HG02852 (cell line): Measurements from ENCODE around the gene RERE.
"Not testable (repeated sequence)": the region's sequence is repeated elsewhere in the genome, so short reads cannot be mapped to it uniquely, and the experiment has no call there.

ENCODE experiments used
- ATAC-seq: cut with Tn5 transposase; IDR thresholded peaks from one replicate; pipeline ENCODE4 v1.9.1; 2021; ENCODE audit warnings: mild to moderate bottlenecking, moderate library complexity; ENCODE audit not compliant: unreplicated experiment

RERE gene

GRCh38 chr1:8807004-8807403, 10.4 kb downstream of the RERE start:
- no peak for ATAC-seq

GRCh38 chr1:8800416-8800815, 17.0 kb downstream of the RERE start:
- no peak for ATAC-seq

GRCh38 chr1:8797216-8797615, 20.2 kb downstream of the RERE start:
- ATAC-seq = no peak

GRCh38 chr1:8796812-8797211, 20.6 kb downstream of the RERE start:
- no peak for ATAC-seq

GRCh38 chr1:8794605-8795004, 22.8 kb downstream of the RERE start:
- ATAC-seq = no peak

- ATAC-seq = no peak
Measured at GRCh38 chr1:8791819-8792218, 25.6 kb downstream of the RERE start.

GRCh38 chr1:8790987-8791386, 26.5 kb downstream of the RERE start:
- ATAC-seq = no peak

- no peak for ATAC-seq
Measured at GRCh38 chr1:8790478-8790877, 27.0 kb downstream of the RERE start.

- no peak for ATAC-seq
Measured at GRCh38 chr1:8789314-8790214, 27.9 kb downstream of the RERE start.

- ATAC-seq = no peak
Measured at GRCh38 chr1:8787218-8787617, 30.2 kb downstream of the RERE start.

- ATAC-seq = not testable (repeated sequence)
Measured at GRCh38 chr1:8786204-8786603, 31.2 kb downstream of the RERE start.

- ATAC-seq = no peak
Measured at GRCh38 chr1:8782955-8783354, 34.5 kb downstream of the RERE start.

GRCh38 chr1:8782001-8782620, 35.3 kb downstream of the RERE start:
- ATAC-seq = no peak

GRCh38 chr1:8780405-8780804, 37.0 kb downstream of the RERE start:
- no peak for ATAC-seq

GRCh38 chr1:8777867-8778266, 39.6 kb downstream of the RERE start:
- no peak for ATAC-seq

GRCh38 chr1:8776104-8776503, 41.3 kb downstream of the RERE start:
- no peak for ATAC-seq

GRCh38 chr1:8767006-8767405, 50.4 kb downstream of the RERE start:
- no peak for ATAC-seq

GRCh38 chr1:8765198-8765597, 52.2 kb downstream of the RERE start:
- no peak for ATAC-seq

- ATAC-seq = no peak
Measured at GRCh38 chr1:8764293-8764937, 53.0 kb downstream of the RERE start.

GRCh38 chr1:8763888-8764287, 53.6 kb downstream of the RERE start:
- no peak for ATAC-seq

- no peak for ATAC-seq
Measured at GRCh38 chr1:8754993-8755392, 62.4 kb downstream of the RERE start.

GRCh38 chr1:8754247-8754650, 63.2 kb downstream of the RERE start:
- ATAC-seq = no peak
